Spinal cord (tissue), 10 donors: ENCODE measurements around the gene LRRC1. TPM values are rescaled to one million over a fixed set of nuclear protein-coding genes. Genes with fewer than 3 reads are reported as not detected.

Experiments used
- DNase-seq, 6 donors: peaks; one replicate each; pipeline versions ENCODE4 v3.0.0 to v3.0.0-alpha.2; 2013 to 2015; ENCODE audit warnings: low spot score in 6 of 6, low read depth in 4 of 6
- H3K27ac ChIP-seq: one replicate; pipeline ENCODE4 v1.5.1; 2013; ENCODE audit warnings: low read depth, low read length, control low read depth
- H3K27me3 ChIP-seq: one replicate; pipeline ENCODE4 v1.6.1; 2013; ENCODE audit warnings: low read length; ENCODE audit not compliant: control insufficient read depth, insufficient read depth
- H3K36me3 ChIP-seq: one replicate; pipeline ENCODE4 v1.6.1; 2013; ENCODE audit warnings: low read length; ENCODE audit not compliant: control insufficient read depth, insufficient read depth
- H3K4me1 ChIP-seq: one replicate; pipeline ENCODE4 v1.6.1; 2013; ENCODE audit warnings: low read length; ENCODE audit not compliant: control insufficient read depth, insufficient read depth
- H3K4me3 ChIP-seq: one replicate; pipeline ENCODE4 v1.5.1; 2013; ENCODE audit warnings: low read depth, low read length, control low read depth
- H3K9me3 ChIP-seq: one replicate; pipeline ENCODE4 v1.6.1; 2013; ENCODE audit warnings: low read length; ENCODE audit not compliant: control insufficient read depth, insufficient read depth
- WGBS: methylation state at CpG from one replicate; pipeline ENCODE4 v1.1.5; 2013; ENCODE audit warnings: missing lambda C conversion rate; ENCODE audit not compliant: insufficient coverage; 5-methylcytosine and 5-hydroxymethylcytosine counted together
- polyA plus RNA-seq, 2 donors: library from polyadenylated mRNA; unstranded; fragments of 120-200 nt; gene quantifications; one replicate each; pipeline ENCODE4 v1.2.1, GENCODE V29; 2013; ENCODE audit not compliant: insufficient read length in 2 of 2
- total RNA-seq, 2 donors: library from RNA; depleted of rRNA in 1 of 2; stranded (reverse); fragments of 120-200 nt in 1 of 2; fragments of >200 nt in 1 of 2; gene quantifications; one replicate each; pipeline versions ENCODE4 v1.2.3 to v1.2.4, GENCODE V29; 2013 to 2014
- donor health status: healthy.

The LRRC1 gene
- total and polyA plus RNA-seq, 4 donors = 14.5 to 15.8 (median 15.5) TPM

- no peak overlapping the region for H3K27ac ChIP-seq
Observed at GRCh38 chr6:53809691-53810090, 14.9 kb downstream of the LRRC1 start.

DNA sequence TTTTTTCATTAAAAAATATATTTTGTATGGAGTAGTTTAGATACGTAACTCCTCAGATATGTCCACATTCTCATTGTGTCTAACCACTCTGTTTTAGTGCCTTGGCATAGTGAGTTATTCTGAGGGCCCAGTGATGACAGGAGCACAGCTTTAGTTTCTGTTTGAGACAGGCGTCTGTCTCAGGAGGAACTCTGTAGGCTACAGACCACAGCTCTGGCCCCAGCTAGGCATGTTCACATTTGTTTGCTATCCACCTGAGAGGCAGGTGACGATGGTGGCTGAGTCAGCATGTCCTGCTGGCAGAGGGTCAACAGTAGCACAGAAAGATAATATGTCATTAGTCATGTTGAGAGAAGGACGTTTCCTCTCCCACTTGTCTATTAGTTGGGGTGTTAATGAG is 16.3 kb downstream of the LRRC1 start:
- no peak overlapping the region for H3K4me3 ChIP-seq
- no peaks in the 10 kb centered on the region for H3K27me3 ChIP-seq
- WGBS = 60% methylated on average over 2 of the region's 4 CpGs
- no peaks in the 10 kb centered on the region for H3K36me3 ChIP-seq
- H3K9me3 ChIP-seq = no peaks in the 10 kb centered on the region
- no peaks in the 10 kb centered on the region for H3K4me1 ChIP-seq
- no peak for DNase-seq
- no peak overlapping the region for H3K27ac ChIP-seq

More at GRCh38 chr6:53809691-53810090, 14.9 kb downstream of the LRRC1 start:
- WGBS = 96% methylated on average over 3 of the region's 3 CpGs
- H3K9me3 ChIP-seq = no peaks in the 10 kb centered on the region
- H3K27me3 ChIP-seq = no peaks in the 10 kb centered on the region
- no peaks in the 10 kb centered on the region for H3K36me3 ChIP-seq
- H3K4me3 ChIP-seq = no peak overlapping the region
- no peaks in the 10 kb centered on the region for H3K4me1 ChIP-seq
- DNase-seq = no peak

DNA sequence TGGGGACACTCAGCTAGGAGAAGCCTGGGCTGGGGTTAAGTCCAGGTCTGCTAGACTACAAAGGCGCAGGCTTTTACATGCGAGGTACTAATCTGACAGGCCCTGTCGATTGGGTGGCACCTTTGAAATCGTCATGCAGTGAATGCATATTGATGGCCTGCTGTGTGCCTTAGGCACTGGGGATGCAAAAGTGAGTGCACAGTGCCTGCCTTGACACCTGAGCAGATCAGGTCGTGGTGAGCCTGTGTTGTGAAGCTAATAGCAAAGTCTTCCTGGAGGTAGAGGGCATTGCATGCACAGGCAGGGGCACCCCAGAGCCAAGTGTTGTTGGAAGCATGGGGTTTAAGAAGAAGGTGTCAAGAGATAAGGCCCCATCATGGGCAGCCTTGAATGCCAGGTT is 16.9 kb downstream of the LRRC1 start:
- no peak overlapping the region for H3K4me3 ChIP-seq
- H3K36me3 ChIP-seq = no peaks in the 10 kb centered on the region
- WGBS = 67% methylated on average over 5 of the region's 5 CpGs
- DNase-seq = no peak
- no peaks in the 10 kb centered on the region for H3K9me3 ChIP-seq
- H3K27me3 ChIP-seq = no peaks in the 10 kb centered on the region
- no peaks in the 10 kb centered on the region for H3K4me1 ChIP-seq
- H3K27ac ChIP-seq = no peak overlapping the region

- H3K9me3 ChIP-seq = no peaks in the 10 kb centered on the region
- H3K36me3 ChIP-seq = no peaks in the 10 kb centered on the region
- H3K27me3 ChIP-seq = no peaks in the 10 kb centered on the region
- no CpG with 5 or more reads among the region's 1 CpG for WGBS
- no peak overlapping the region for H3K27ac ChIP-seq
- H3K4me1 ChIP-seq = no peaks in the 10 kb centered on the region
- no peak overlapping the region for H3K4me3 ChIP-seq
- no peak for DNase-seq
Observed at GRCh38 chr6:53813096-53813495, 18.3 kb downstream of the LRRC1 start.

- DNase-seq = no peak
- no peak overlapping the region for H3K27ac ChIP-seq
- no peaks in the 10 kb centered on the region for H3K27me3 ChIP-seq
- no peak overlapping the region for H3K4me3 ChIP-seq
- H3K4me1 ChIP-seq = no peaks in the 10 kb centered on the region
- no peaks in the 10 kb centered on the region for H3K9me3 ChIP-seq
- no peaks in the 10 kb centered on the region for H3K36me3 ChIP-seq
- no CpG with 5 or more reads among the region's 1 CpG for WGBS
Observed at GRCh38 chr6:53813801-53814200, 19.0 kb downstream of the LRRC1 start.

GRCh38 chr6:53814353-53814752 is 19.5 kb downstream of the LRRC1 start:
- no peaks in the 10 kb centered on the region for H3K36me3 ChIP-seq
- no peaks in the 10 kb centered on the region for H3K9me3 ChIP-seq
- no peak for DNase-seq
- H3K4me1 ChIP-seq = no peaks in the 10 kb centered on the region
- WGBS = 100% methylated on average over 1 of the region's 2 CpGs
- H3K27me3 ChIP-seq = no peaks in the 10 kb centered on the region
- no peak overlapping the region for H3K27ac ChIP-seq
- no peak overlapping the region for H3K4me3 ChIP-seq

DNA sequence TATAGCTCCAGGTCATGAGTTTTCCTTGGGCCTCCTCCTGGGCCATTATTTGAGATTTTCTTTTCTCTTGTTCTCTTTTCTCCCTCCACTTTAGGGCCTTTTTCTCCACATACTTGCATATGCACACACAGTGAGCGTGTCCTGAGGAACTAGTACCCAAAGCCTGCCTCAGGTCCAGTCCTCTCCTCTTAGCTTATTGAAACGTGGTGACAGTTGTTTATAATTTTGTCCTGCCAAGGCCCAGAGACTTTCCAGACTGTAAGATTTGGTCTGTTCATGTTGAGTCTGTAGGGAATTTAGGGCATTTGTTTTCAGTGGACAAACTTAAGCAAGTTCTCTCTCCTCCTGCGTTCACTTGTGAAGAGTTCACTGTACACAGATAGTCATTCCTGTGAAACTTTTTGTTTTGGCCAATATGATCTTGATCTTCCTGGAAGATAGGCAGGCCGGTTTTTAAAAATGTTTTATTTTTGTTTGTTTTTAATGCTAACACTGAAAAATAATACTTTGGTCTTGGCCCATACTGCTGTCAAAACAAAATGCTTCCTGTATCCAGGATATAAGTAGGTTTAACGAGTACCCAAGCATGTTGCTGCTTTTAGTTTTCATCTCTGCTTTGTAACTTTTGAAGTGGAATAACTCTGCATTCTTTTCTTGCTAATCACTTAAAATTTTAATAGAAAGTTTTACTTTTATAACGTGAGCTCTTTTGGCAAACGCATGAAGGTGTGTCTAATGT is 20.7 kb downstream of the LRRC1 start:
- Histone ChIP-seq H3K36me3 (no peaks in the 10 kb centered on the region), H3K27me3 (no peaks in the 10 kb centered on the region), H3K4me3 (no peak overlapping the region), H3K27ac (no peak overlapping the region), H3K9me3 (no peaks in the 10 kb centered on the region), H3K4me1 (no peaks in the 10 kb centered on the region)
- WGBS = 83% methylated on average over 2 of the region's 7 CpGs
- DNase-seq = no peak

DNA sequence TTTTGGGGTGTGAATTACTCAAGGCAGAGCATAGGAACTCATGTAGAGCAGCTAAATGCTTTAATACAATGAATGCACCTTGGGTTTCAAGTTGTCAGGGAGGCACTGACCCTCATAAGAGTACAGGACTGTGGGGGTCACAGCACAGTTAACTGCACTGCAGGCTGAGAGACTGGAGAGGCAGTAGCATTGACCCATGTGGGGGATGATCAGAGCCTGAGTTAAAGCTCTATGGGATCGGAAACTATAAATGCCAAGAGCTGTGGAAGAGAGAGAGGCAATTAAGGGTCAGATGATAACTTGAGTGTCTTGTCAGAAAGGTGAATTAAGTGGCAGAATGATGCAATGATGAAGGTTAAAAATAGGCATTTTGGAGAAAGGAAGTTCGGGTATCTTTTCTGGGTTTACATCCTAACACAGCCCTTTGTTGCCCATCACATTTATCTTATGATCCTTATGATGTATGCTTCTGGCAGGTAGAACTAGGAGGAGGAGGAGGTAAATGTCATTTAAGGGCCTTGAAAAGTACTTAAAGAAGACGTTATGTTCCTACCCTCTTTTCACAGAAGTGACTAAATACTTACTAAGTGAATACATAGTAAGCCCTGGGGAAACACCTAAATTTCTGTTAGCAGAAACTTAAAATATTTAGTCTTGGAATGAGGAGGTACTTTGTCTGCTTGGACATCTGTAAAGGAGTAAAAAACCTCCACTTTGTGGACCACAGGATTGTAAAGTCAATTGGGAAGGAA is 24.2 kb downstream of the LRRC1 start:
- H3K4me1 ChIP-seq = no peaks in the 10 kb centered on the region

DNA sequence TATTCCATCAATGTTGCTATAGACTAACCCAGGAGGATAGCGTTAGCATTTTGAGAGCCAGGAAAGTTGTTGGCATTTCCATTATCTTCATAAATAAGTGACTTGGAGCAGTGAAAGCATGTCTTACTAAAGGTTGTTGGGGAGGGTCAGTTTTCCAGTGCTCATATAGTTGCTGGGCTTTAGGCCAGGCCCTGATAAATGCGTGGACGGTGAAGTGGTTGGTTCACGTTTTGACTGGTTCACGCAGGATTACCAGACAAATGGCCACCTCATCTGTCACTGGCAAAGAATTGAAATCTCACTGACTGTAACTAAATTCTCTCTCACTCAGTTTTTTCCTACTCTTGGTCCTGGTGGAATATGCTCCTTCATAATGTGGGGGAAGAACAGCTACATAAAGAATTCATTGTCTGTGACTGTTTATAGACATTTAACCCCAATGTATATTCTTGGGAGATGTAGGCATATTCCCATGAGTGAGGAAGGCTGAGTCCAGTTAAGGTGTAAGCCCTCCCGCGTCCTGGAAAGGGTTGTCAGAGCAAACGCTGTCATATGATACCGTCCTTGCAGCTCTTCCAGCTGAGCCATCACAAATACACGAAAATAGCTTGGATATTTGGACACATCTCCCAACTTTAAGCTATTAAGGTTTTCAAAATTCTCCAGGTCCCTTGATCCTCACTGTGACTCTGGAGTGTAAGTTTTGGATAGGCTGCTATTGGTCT is 27.8 kb downstream of the LRRC1 start:
- no peaks in the 10 kb centered on the region for H3K4me1 ChIP-seq
- no peak for DNase-seq
- no peak overlapping the region for H3K4me3 ChIP-seq
- H3K27me3 ChIP-seq = no peaks in the 10 kb centered on the region
- no peak overlapping the region for H3K27ac ChIP-seq
- no peaks in the 10 kb centered on the region for H3K36me3 ChIP-seq
- WGBS = 93% methylated on average over 3 of the region's 10 CpGs
- no peaks in the 10 kb centered on the region for H3K9me3 ChIP-seq

More for the DNA sequence above, 24.2 kb downstream of the LRRC1 start:
- Histone ChIP-seq H3K27me3 (no peaks in the 10 kb centered on the region), H3K4me3 (no peak overlapping the region), H3K9me3 (no peaks in the 10 kb centered on the region), H3K27ac (no peak overlapping the region), H3K36me3 (no peaks in the 10 kb centered on the region)
- 78% methylated on average over 1 of the region's 3 CpGs for WGBS
- no peak for DNase-seq
